B cell (primary cell): ENCODE data around the gene EDAR.

ENCODE experiments used
- EZH2 ChIP-seq: IDR thresholded peaks from 2 replicates; pipeline ENCODE4 v1.6.1; 2012; ENCODE audit warnings: borderline replicate concordance, low read depth, mild to moderate bottlenecking, moderate library complexity, low read length; ENCODE audit not compliant: insufficient read depth, poor library complexity, severe bottlenecking
- TF ChIP-seq, protein P1 (sequence below): fragments of 200-600 bp; IDR thresholded peaks from one replicate; pipeline ENCODE4 v1.8.0; 2022; ENCODE audit warnings: antibody characterized with exemption, mild to moderate bottlenecking

DNA sequence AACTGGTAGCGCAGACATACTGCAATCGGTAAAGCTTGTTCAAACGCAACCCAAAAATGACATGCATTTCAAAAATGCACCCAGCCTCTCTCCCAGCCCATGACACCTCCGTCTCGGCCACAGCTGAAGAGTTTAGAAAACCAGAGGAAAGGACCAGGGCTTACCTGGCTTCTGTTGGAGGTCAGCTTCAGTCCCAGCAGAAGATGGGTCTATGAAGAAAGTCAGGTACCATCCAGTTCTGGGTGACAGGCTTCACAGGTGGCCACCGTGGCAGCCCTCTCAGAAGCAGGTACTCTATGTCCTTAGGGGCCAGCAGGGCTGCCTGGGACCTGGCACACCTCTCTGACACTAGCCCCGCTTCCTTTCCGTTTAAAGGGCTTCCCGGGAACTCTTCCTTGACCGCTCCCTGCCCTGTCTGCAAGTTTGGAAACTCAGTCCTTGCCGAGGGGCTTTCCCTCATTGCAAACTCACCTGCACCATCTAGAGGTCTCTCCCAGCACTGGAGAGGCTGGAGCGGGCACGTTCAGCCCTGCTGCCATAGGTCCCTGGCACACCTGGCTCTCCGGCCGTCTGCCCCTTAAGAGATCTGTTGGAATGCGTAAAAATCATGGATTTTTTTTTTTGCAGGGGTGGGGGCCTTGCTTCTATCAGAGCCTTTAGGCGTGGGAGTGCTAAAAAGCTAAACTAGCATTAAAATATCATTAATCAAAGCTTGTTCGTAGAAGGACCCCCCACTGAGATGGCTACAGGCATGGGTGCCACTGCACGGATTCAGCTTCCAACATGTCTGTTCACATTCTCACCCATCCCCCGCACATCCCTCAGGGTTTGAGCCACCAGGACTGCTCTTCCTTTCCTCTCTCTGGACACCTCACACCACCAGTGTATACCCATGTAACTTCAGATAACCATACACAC is at the start of gene EDAR:
- TF ChIP-seq EZH2, result no peak
- TF ChIP-seq, protein P1, sequence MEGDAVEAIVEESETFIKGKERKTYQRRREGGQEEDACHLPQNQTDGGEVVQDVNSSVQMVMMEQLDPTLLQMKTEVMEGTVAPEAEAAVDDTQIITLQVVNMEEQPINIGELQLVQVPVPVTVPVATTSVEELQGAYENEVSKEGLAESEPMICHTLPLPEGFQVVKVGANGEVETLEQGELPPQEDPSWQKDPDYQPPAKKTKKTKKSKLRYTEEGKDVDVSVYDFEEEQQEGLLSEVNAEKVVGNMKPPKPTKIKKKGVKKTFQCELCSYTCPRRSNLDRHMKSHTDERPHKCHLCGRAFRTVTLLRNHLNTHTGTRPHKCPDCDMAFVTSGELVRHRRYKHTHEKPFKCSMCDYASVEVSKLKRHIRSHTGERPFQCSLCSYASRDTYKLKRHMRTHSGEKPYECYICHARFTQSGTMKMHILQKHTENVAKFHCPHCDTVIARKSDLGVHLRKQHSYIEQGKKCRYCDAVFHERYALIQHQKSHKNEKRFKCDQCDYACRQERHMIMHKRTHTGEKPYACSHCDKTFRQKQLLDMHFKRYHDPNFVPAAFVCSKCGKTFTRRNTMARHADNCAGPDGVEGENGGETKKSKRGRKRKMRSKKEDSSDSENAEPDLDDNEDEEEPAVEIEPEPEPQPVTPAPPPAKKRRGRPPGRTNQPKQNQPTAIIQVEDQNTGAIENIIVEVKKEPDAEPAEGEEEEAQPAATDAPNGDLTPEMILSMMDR, result no peak
